GM21717 (cell line): ENCODE results near the gene UQCC3.
"Not testable (repeated sequence)": the region's sequence is repeated elsewhere in the genome, so short reads cannot be mapped to it uniquely, and the experiment has no call there.

ENCODE experiments used
- ATAC-seq: cut with Tn5 transposase; IDR thresholded peaks from one replicate; pipeline ENCODE4 v1.9.1; 2021; ENCODE audit warnings: mild to moderate bottlenecking, moderate library complexity; ENCODE audit not compliant: unreplicated experiment

UQCC3 gene

DNA sequence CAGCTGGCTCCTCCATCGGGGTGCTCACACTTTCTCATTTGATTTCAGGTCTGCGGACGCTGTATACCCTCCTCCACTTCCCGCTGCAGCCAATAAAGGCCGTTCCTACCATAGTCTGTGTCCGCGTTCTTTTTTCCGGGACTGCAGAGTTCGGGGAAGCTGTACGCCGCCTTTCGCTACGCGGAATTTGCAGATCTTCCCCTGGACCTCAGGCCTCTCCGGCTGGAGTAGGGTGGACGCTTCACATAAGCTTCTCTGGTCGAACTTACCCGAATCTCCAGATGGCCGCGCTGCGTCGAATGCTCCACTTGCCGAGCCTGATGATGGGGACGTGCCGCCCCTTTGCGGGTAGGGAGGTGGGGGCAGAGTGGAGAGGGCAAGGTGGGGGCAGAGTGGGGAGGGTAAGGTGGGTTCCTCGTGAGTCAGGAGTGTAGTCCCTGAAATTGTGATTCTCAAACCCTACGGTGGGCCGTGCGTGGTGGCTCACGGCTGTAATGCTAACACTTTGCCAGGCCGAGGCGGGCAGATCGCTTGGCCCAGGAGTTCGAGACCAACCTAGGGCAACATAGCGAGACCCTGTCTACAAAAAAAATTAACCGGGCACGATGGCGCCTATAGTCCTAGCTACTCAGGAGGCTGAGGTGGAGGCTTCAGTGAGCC lies 5.7 kb upstream of the UQCC3 start:
- peak; percentile 15 for ATAC-seq

DNA sequence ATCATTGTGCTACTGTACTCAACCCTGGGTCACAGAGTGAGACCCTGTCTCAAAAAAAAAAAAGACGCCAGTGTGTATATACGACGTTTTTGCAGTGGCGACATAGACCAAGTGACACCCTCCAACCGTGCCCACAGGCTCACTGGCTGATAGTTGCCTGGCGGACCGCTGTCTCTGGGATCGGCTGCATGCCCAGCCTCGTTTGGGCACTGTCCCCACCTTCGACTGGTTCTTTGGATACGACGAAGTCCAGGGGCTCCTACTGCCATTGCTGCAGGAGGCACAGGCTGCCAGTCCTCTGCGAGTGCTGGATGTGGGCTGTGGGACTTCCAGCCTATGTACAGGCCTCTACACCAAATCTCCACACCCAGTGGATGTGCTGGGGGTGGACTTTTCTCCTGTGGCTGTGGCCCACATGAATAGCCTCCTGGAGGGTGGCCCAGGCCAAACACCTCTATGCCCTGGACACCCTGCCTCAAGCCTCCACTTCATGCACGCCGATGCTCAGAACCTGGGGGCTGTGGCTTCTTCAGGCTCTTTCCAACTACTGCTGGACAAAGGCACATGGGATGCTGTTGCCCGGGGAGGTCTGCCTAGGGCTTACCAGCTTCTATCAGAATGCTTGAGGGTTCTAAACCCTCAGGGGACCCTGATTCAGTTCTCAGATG lies 5.1 kb upstream of the UQCC3 start:
- ATAC-seq: no peak

DNA sequence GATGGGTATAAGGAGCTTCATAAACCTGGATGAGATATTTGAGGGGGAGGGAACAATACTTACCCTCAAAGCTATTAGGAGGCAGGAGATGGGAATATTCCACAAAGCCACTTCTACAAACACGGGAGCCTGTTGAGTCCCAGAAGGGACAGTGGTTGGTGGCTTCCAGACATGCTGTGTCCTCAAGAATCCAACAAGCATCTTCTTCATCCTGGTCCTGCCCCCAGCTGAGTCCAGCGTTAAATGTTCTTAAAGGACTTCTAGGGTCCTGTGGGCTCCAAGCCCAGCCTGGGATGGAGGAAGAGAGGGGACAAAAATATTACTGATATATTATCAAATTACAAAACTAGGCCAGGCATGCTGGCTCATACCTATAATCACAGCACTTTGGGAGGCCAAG lies 4.0 kb upstream of the UQCC3 start:
- ATAC-seq: no peak

DNA sequence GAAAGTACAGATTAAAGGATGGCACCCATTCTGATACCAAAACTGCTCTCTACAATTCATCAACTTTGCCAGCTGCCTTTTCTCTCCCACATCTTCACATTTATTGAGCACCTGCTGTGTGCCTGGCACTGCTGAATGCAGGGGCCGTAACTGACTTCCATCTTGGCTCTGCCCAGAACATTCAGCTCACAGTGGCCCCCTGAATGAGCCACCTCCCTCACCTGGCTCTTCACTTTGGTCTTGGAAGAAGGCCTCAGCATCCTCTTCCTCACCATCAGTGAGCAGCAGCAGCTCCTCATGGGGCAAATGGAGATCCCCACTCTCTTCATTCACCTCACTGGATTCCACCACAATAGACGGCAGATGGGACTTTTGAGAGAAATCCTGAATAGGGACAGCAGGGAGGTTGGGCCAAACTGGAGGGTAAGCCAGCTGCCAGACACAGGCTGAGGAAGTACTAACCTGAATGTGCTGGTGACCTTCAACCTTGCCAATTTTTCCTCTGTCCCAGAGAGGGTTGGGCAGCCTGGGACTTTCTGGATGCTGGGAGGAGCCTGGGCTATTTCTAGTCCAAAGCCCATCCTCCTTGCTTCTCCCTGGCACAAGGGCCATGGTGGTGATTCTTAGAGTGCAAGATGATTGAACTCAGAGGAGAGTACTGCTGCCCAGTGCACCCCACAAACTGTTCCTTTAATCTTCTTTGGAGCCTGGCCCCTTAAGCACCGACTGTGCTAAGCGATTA lies 1.9 kb upstream of the UQCC3 start:
- ATAC-seq: no peak

DNA sequence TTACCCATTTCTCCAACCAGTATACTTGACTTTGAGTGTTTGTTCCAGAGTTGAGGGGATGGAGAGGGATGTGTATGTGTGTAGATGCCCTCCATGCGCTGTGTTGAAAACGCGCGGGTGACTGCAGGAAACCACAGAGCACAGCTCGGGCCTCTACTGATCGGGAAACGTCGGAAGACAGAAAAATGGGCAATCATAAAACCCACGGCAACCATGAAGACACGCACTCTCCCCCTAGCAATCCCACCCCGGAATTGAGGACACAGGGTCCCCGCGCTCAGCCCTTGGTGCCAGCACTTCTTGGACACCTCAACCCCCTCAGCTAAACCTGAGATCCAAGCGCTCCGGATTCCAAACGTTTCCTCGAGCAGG lies 251 bp upstream of the UQCC3 start:
- ATAC-seq: no peak

DNA sequence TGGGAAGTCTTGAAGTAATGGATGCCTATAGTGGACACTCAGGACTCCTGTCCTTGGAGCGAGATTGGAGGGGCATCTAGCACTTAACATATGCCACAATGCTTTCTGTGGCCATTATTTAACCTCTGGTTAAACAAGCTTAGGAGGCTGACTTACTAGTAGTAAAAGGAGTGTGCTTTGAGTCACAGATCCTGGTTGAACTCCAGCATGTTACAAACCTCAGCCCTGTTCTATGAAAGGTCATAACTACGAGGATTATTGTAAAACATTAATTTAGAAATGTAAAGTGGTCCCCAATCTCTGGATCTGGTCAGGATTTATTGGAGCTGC lies 1.7 kb downstream of the UQCC3 start:
- no peak for ATAC-seq

DNA sequence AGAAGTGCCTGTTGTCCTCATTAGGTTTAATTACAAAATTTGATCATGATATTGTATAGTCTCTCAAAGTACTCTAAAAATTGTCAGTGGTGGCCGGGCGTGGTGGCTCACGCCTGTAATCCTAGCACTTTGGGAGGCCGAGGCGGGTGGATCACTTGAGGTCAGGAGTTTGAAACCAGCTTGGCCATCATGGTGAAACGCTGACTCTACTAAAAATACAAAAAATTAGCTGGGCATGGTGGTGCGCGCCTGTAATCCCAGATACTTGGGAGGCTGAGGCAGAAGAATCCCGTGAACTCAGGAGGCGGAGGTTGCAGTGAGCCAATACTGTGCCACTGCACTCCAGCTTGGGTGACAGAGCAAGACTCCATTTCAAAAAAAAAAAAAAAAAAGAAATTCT lies 3.9 kb downstream of the UQCC3 start:
- ATAC-seq: not testable (repeated sequence)

DNA sequence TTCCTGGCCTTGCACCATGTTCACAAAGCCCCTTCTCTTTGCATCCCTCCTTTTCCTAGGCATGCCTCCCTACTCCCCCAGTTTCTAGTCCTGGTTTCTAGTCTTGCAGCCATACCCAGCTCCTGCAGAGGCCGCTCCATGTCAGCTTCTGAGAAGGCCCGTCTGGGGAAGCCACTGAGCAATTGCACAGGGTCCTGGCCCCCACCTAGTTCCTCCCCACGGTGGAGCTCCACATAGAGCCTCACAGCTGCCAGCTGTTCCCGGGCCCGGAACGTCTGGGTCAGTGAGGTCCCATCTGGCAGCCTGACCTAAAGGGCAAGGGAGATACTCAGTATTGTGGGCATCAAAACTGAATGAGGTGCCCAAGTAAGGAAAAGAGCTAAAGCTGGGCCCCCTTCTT lies 5.2 kb downstream of the UQCC3 start:
- ATAC-seq: no peak

DNA sequence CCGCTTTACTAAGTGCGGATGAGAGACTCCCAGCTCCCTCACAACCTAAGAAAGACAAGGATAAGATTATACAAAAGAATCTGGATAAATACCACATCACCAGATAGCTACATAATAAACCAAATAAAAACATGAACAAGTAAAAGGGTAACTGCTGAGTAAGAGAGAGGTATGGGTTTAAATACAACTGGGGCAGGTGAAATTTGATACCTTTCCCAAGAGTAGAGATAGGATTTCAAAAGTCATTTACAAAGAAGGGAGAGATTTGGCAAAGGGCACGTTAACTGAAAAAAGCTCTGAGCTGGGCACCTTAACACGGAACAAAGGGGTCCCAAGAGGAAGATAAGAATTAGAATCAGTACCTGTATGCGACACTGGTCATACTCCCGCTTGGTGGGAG lies 5.7 kb downstream of the UQCC3 start:
- ATAC-seq: no peak

DNA sequence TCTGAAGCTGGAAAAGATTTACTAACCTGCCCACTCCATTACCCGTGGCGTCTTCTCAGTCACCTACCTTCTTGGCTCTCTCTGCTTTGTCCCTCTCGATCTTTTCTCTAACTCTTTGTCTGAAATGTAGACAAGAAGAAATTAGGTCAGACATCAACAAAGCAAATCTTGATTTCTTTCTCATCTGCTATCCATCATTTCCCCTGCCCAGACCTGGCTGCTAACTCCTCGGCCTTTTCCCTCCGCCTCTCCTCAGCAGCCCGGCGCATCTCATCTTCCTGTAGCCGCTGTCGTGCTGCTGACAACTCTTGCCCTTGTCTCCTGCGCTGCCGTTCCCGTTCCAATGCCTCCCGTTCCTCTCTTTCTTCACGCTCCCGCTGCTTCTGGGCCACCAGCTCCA lies 6.2 kb downstream of the UQCC3 start:
- no peak for ATAC-seq

DNA sequence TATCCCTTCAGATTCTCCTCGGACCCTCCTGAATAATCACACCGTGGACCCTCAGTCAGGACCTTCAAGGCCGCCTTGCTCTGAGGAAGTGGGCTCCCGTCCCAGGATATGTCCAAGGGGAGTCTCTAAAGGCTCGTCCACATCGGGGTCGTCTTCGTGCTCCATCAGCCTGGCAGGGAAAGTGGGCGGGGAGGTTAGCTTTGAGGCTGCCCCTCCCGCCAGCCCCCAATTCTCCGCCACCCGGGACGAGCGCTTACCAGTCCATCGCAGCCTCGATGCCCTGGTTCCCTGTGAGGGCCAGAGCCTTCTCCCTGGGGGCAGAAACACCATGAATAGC lies 6.9 kb downstream of the UQCC3 start:
- peak; percentile 11 for ATAC-seq

DNA sequence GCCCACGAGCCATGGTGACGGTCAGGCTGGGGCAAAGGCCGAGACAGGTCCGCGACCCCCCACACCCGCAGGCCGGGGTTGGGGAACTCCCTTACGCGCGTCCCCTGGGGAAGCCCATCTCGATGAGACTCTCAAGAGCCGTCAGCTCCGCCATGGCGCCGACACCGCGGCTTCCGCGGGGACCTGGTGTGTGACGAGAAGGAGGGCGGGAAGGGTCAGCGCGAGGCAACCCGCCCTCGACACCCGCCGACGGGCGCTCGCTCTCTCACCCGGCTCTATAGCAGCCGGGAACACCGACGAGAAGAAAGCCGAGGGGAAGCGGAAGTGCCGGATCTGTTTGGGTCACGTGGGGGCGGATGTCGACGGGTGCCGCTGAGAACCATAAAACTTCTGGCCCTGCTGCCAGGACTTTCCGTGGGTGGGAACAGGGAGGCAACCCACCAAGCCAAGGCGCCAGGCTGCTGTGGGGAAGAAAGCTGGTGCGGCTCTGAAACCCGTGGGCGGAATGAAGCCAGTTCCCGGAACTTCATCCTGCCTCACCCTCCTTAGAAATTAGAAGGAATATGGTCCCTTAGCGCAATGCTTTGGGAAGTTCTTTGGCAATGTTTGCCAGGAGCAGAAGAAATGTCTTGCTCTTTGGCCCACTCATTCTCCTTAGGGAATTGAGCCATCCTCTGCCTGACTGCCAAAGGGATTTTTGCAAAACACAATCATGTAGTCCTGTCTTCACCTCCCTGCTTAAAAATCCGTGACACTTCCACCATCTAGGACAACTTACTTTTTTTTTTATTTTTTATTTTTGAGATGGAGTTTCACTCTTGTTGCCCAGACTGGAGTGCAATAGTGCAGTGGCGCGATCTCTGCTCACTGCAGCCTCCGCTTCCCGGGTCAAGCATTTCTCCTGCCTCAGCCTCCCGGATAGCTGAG lies 7.6 kb downstream of the UQCC3 start, which contains the start of gene UBXN1:
TSS of gene UBXN1 (minus strand) at position 304 of the 927 bp plus-strand sequence. CDS start at position 154, 150 bp downstream.
- ATAC-seq: peak; percentile 54

DNA sequence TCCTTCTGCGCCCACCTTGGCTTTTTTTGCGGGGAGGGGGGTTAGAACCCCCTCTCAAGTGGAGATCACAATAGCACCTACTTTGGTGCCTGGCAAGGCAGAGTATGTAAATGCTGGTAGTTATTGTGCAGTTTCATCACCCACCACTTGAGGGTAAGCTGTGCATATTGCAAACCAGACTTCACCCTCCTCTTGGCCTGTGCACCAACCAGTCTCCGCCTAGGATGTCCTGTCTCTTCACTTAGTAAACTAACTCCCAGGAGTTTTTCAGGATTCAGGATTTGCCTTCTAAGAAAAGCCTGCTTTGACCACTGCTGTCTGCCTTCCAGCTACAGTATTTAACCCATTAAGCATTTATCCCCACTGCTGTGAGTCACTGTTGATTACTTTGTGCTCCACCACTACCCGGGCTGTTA lies 9.4 kb downstream of the UQCC3 start:
- ATAC-seq: no peak

DNA sequence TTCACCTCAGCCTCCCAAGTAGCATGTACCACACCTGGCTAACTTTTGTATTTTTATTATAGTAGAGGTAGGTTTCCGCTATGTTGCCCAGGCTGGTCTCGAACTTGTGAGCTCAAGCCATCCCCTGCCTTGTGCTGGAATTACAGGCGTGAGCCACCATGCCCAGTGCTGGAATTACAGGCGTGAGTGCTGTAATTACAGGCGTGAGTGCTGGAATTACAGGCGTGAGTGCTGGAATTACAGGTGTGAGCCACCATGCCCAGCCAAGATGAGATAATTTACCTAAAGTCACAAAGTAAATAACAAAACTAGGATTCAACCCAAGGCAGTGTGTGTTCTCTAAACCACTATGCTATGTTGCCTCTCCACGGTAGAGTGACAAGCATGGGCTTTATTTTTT lies 11.0 kb downstream of the UQCC3 start:
- no peak for ATAC-seq

DNA sequence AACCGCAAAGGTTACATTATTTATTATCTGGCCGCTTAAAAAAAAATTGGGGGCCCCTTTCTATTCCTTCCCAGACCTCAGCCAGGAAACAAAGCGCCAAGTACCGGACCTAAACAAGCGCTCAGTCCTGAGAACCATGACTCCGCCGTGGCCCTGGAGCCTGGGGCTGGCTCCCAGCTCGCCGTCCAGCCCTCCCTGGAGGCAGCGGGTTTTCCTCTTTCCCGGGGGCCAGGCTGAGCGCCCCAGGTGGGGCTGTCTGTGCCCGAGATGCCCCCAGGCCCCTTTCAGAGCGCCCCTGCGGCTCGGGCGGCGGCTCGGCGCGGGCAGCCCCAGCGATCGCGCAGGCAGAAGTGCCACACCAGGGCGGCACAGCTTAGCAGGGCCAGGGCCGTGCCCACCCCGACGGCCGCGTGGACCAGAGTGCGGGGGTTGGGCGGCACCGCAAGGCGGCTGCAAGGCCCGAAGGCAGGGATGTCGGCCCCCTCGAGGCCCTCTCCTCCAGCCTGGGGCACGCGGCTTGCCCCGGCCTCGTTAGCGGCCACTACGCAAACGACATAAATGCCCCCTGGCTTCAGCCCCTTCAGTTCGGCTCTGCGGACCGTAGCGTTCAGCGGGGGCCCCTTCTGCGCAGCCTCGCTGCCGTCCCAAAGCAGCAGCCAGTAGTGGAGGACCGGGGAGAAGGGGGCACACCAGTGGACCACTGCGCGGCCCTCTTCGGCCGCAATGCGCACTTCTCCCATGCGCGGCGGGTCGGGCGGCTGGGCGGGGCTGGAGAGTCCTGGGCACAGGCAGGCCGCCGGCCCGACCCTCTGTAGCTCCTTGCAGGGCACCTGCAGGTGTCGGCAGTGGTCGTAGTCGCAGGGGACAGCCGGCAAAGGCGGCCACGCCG lies 16.3 kb downstream of the UQCC3 start:
- ATAC-seq: no peak

DNA sequence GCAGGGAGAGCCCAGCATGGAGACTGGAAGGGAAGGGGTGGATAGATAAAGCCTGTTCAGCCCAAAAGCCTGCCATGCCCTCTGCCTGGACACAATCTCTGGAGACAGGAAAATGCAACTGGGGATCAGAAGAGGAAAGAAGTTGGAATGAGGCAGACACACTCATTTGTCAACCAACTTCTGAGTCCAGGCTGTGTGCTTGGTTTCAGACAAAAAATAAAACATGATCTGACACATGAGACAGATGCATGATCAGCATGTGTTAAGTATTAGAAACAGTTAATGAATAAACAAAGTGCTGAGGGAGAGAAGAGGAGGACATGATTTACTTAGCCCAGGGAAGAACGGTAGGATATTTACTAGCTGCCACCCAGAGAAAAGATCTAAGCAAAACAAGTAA lies 17.0 kb downstream of the UQCC3 start:
- ATAC-seq: no peak

DNA sequence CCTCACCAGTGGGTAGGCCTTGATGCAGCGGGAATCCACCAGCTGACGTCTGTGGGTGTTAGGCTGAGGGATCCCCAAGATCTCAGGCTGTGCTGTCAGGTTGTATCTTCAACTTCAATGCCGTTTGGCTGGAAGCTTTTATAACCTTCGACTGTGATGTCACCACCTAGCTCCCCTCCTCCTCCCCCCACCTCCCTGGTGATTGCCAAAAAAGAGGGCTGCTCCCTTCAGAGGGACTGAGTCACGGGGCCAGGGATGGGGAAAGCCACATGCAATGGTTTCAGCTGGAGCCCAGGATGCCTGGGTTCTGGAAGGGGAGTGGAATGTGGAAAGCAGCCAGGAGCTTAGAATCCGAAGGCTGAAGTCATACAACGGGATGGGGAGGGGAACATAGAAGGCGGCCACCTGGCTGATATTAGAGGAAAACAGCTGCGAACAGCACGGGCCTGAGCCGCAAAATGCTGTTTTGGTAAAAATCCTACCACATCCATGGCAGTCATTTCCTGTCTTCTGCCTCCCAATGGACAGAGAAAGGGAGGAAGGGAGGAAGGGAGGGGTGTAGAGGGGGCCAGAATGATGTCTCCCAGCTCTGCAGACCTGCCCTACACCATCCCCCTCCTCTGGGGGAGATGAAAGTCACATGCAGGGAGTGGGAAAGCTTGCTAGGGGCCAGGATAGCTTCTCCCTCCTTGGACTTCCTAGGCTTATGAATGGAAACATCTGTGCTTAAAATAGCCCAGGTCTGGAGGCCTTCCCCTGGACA lies 18.1 kb downstream of the UQCC3 start, which contains the start of gene LRRN4CL:
TSS of gene LRRN4CL (minus strand) at position 110 of the 763 bp plus-strand sequence. CDS start 1,022 bp downstream, outside the sequence.
- ATAC-seq: no peak

DNA sequence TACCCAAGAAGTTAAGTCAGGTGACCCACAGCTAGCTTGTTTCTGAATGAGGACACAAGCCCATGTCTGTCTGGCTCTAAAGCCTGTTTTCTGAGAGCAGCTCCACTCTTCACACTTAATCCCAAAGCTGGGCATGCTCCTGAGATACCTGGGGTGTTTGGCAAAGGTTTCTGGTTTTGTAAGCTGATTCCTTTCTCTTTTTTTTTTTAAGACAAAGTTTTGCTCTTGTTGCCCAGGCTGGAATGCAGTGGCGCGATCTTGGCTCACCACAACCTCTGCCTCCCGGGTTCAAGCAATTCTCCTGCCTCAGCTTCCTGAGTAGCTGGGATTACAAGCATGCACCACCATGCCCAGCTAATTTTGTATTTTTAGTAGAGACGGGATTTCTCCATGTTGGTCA lies 22.2 kb downstream of the UQCC3 start:
- not testable (repeated sequence) for ATAC-seq

DNA sequence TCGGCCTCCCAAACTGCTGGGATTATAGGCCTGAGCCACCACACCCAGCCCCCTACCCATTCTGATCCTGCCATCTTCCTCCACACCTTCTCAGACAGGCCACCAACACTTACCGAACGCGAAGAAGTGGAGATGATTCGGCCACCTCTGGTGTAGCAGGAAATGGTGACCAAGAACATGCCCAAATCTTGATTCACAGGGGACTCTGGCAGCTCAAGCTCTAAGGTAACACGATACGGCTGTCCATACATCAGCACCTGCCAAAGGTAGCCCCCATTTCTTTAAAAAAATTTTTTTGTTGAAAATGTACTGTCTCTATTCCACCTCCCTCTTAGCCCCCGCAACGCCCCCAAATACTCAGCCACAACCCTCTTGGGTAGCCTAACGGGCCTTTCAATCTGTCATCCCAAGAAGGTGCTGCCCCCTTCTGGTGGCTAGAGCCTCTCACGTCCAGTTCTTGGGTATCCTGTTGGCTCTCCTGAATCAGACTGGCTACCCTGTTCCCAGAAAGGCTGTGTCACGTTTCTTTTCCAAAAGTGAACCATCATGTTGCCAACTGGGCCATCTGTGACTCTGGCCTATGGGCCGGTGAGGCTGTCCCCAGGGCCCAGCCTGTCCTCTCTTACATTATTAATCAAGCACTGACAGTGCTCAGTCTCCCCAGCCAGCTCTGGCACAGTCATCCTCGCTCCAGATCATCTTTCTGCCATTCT lies 23.1 kb downstream of the UQCC3 start:
- ATAC-seq: no peak
